K562 (cell line): ENCODE data around the gene IQCF6.

Source experiments
- NFE2 ChIP-seq: IDR thresholded peaks from 2 replicates; pipeline ENCODE4 v1.6.1; 2014; ENCODE audit warnings: antibody characterized with exemption, low read depth
- RAD51 ChIP-seq: fragments of 450-650 bp; IDR thresholded peaks from 2 replicates; pipeline ENCODE4 v1.7.1; 2016; ENCODE audit warnings: low read depth, mild to moderate bottlenecking, borderline replicate concordance

GRCh38 chr3:51796854-51797253, 17.8 kb upstream of the IQCF6 start:
- TF ChIP-seq RAD51 = no peak
- peak; percentile 63 for TF ChIP-seq NFE2
